MM.1S (cell line): ENCODE measurements around the gene YTHDF1.

Source experiments
- EZH2 ChIP-seq: fragments of 300-600 bp; sonication (generic); optimal IDR thresholded peaks from 2 replicates; pipeline ENCODE3; 2017; ENCODE audit warnings: low read depth, mild to moderate bottlenecking, antibody characterized with exemption, low read length, mixed read lengths
- EZH2phosphoT487 ChIP-seq: fragments of 300-600 bp; sonication (generic); IDR thresholded peaks from 2 replicates; pipeline ENCODE4 v1.6.1; 2018; ENCODE audit warnings: antibody characterized with exemption, low read length
- TF ChIP-seq, protein P1 (sequence below): fragments of 300-600 bp; sonication (generic); IDR thresholded peaks from 2 replicates; pipeline ENCODE4 v1.5.1; 2016; ENCODE audit warnings: antibody characterized with exemption, low read length, mixed read lengths

DNA sequence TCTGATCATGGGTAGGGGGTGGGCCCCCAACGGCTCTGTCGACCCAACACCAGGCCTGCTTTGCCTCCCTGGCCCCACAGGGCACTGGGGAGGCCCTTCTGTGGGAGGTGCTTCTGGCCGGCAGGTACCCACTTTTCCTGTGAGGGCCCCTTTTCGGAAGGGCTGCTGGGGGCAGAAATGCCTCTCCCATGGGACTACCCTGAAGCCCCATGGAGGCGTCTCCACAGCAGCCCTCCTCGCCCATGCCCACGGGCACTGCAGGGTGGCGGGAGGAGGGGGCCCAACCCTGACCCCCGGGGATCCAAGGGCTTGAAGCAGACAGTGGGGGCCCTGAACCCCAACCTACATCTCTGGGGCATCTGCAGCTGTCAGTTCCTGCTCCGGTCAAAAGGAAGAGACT is 22.1 kb upstream of the YTHDF1 start:
- TF ChIP-seq, protein P1, sequence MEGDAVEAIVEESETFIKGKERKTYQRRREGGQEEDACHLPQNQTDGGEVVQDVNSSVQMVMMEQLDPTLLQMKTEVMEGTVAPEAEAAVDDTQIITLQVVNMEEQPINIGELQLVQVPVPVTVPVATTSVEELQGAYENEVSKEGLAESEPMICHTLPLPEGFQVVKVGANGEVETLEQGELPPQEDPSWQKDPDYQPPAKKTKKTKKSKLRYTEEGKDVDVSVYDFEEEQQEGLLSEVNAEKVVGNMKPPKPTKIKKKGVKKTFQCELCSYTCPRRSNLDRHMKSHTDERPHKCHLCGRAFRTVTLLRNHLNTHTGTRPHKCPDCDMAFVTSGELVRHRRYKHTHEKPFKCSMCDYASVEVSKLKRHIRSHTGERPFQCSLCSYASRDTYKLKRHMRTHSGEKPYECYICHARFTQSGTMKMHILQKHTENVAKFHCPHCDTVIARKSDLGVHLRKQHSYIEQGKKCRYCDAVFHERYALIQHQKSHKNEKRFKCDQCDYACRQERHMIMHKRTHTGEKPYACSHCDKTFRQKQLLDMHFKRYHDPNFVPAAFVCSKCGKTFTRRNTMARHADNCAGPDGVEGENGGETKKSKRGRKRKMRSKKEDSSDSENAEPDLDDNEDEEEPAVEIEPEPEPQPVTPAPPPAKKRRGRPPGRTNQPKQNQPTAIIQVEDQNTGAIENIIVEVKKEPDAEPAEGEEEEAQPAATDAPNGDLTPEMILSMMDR, result no peak
- TF ChIP-seq EZH2, result no peak
- no peak for TF ChIP-seq EZH2phosphoT487
